CD4-positive, alpha-beta T cell treated with Interleukin-17A for 1 hour (primary cell): ENCODE results near the gene STPG3.
A peak's percentile ranks its signal among the peaks of the same experiment; 100 is the strongest.

Source experiments
- DNase-seq: peaks from one replicate; pipeline ENCODE4 v3.0.0-alpha.2; 2020

The STPG3 gene

DNA sequence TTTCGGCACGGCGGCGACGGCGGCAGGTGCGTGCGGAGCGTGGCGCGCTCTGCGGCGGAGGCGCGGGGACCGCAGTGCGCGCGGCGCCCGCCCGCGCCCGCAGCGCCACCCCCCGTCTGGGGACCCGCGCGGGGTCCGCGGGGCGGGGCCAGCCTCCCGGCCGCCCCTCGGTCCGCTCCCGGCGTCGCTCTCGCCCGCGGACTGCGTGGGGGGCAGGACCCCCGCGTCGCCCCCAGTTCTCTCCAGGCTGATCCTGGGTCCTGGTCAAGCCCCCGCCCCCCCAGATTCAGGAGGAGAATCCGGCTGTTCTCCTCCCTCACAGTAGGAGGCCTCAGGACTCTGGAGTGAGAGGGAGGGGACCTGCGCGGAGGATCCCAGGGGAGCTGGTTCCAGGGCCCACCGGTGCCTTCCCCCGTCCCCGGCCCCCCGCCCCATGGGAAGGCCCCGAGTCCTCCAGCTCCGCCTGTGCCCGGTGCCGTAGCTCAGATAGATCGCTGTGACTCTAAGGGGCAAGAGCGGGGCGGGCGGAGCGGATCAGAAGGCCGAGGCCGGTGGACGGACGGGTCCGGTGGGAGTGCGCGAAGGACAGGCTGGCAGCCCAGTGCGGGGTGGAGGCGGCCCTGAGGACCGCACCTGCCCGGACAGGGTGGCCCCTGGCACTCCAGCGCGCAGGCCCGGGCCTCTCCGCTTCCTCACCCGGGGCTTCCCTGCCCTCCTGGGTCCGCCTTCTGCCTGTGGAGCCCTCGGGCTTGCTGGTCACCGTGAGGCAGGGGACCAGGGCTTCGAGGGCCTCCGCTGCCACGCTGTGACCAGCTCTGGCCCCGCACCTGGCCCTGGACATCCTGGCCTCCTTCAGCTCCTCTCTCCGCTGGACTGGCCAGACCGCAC, 28.7 kb upstream of the STPG3 start, which contains the start of gene RNF208:
Gene RNF208 (minus strand): TSS at position 51 of the 888 bp plus-strand sequence. CDS start 1,028 bp downstream, outside the sequence.
- no peak for DNase-seq

DNA sequence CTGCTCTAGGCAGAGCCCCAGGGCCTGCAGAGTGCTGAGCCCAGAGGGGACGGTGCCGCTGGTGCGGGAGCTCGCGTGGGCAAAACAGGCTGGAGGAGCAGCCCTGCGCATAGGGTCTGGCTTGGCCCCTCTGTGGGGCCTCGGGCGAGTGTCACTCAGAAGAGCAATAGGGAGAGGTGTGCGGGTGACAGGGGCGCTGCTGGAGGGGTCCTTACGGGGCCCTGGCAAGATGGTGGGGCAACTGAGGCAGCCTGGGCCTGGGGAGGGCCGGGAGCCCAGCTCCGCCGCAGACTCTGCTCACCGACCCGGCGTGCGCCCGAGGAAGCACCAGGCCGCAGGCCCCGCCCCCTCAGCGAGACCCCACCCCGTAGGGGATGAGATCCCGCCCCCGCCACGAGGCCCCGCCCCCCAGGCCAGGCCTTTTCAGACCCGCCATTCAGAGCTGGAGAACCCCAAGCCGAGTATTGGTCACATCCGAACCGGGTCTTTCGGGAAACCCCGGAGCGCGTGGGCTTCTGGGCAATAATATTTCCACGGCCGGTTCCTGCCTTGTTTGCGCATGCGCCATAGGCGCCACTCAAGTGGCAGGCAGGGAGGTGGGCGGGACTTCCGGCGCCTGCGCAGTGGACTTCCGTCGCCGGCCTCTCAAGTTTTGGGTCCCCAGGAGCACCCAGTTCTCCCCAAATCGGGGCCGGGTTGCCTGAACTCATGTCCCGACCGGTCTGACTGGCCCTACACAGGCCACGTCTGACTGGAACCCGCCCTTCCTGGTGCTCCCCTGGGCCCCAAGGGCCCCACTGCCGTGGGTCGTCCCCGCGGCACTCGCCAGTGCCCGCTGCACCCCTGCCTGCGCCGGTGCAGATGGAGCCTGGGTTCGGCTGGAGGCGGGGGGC, 27.8 kb upstream of the STPG3 start:
- peak; percentile 99 for DNase-seq

DNA sequence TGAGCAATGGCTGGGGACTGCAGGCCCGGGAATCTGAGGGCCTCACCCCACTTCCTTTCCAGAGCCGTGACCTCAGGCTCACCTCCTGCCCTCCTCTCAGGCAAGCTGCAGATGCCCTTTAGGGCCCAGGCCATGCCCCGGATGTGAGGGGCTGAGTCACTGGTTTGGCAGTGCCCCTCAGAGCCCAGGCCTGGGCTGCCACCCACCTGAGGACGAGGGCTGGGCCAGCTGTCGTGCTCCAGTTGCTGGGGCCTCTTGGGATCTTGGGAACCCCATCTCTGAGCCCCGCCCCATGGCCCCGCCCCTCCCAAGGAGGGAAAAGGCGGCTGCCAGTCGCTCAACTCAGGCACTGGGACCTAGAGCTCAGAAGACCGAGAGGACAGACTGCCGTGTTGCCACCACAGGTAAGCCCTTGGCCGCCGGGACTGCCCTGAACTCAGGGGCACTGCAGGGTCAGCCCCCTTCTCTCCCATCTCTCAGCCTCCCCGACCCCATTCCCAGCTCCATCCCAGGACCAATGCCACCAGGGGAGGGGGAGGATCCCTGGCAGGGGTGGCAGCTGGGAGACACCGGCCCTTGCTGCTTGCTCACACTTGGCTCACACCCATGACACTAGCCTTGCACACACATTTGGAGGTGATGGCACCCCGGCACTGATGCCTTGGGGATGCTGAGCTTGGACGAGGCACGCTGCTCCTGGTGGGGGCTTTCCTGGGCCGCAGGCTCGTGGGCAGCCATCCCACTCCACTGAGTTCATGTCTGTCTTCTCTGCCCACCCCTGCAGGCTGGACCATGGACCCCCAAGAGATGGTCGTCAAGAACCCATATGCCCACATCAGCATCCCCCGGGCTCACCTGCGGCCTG, 26.0 kb upstream of the STPG3 start, which contains the start of gene CYSRT1:
Gene CYSRT1 (plus strand): TSS at position 345 of the 865 bp plus-strand sequence. CDS start 448 bp downstream, at position 793.
- peak; percentile 15 for DNase-seq

DNA sequence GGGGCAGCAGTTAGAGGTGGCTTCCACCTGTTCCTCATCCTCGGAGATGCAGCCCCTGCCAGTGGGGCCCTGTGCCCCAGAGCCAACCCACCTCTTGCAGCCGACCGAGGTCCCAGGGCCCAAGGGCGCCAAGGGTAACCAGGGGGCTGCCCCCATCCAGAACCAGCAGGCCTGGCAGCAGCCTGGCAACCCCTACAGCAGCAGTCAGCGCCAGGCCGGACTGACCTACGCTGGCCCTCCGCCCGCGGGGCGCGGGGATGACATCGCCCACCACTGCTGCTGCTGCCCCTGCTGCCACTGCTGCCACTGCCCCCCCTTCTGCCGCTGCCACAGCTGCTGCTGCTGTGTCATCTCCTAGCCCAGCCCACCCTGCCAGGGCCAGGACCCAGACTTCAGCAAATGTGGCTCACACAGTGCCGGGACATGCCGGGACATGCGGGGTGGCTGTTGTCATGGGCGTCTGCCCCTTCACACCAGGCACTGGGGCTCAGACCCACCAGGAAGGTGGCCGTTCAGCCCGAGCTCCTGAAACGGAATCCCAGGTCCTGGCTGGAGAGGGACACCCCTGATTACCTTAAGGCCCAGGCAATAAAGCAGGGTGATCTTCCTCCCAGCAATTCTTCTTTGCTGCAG, 25.3 kb upstream of the STPG3 start:
- DNase-seq = no peak

DNA sequence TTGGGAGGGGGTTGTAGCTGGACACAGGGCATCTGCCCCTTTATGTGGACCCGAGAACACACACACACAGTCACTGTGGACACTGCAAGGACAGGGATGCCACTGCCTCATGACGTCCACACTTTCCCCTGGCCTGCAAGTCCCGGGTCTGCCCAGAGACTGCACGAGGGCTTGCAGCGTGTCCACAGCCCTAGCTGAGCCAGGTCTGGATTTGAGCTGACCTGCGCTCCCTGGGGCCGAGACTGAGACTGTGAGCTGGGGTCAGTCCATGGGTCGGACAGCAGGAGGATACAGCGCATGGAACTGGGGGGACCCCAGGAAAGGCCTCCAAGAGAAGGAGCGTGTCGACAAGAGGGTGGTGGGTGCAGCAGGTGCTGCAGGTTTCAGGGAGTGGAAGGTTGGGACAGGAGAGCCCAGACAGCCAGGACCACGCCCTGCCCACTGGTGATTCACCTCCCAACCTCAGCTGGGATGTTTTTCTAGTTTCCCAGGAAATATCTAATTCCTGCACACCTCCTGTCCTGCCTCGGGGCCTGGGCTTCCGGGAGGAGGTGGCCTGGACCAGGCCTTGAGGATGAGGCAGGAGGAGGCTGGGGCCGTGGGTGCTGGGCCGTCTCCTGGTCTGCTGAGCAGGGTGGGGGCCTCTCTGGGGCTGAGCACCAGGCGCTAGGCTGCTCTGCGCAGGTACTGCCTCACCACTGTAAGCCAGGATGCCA, 24.6 kb upstream of the STPG3 start:
- DNase-seq = no peak

DNA sequence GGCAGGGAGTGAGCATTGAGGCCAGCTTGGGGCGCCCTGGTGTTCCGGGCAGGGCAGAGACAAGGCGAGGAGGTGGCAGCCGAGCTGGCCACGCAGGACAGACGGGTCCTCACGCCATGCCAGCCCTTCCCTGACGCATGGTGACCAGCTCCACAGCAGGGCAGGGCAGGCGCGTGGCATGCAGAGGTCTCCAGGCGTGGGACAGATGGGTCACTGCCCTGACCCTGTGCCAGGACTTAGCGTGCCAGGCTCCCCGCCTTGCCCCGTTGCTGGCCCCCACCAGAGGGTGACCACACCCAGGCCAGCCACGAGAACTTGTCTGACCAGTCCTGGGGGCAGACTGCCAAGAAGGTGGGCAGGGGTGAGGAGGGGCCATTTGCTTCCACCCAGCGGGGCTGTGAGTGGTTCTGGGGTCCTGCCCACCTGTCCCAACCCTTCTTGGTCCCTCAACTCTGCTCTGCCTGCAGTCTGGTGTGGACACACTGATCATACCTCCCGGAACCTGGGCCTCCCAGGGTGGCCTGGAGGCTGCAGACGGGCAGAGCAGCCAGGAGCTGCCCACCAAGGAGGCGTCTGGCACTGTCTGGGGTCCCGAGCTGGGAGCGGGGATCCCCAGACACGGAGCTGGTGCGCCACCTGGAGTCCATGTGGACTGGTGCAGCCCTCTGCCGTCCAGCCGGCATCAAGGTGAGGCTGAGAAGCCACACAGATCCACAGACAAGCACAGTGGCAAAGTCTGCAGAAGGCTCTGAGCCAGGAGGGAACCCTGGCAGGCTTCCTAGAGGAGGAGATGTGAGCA, 23.8 kb upstream of the STPG3 start, which contains the start of gene RNF224:
Gene RNF224 (plus strand): TSS at position 449 of the 799 bp plus-strand sequence. CDS start 834 bp downstream, outside the sequence.
- peak; percentile 85 for DNase-seq

DNA sequence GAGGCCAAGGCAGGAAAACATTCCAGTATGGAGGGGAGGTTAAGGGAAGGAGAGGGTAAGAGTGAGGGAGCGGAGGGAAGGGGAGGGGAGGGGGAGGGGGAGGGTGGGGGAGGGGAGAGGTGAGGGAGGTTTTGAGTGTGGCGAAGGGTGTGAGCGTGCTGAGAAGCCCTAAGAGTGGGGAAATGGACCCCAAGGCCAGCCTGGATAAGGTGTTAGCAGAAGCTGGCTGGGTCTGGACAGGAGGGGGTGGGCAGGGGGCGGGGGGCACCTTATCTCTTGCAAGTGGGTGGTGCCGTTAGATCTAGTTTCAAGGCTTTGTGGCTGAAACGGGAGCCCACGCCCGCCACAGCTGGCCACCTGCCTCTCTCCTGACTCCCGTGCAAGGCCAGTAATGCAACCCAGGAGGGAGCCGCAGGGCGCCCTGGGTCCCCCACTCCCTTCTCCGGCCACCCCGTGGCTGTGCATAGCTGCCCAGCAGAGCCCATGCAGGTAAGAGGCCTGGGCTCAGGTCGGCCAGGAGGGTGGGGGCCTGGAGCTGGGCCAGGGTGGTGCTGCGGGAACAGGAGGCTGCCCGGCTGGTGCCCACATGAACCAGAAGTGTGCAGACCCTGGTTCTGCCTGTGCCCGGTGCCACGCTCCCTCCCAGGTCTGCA, 23.1 kb upstream of the STPG3 start:
- no peak for DNase-seq

DNA sequence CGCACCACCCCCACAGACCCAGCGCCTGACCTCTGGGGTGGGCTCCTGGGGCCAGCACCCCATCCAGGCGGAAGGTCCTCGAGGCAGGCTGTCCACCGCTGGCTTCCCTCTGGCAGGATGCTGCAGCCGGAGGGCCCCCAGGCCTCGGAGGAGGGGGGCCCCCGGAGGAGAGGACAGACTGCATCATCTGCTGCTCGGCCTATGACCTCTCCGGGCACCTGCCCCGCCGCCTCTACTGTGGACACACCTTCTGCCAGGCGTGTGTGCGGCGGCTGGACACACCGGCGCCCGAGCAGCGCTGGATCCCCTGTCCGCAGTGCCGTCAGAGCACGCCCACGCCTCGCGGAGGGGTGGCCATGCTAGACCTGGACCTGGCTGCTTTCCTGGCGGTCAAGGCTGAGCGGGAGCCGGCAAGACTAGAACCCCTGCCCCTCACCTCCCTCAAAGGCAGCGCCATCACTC, 22.5 kb upstream of the STPG3 start:
- no peak for DNase-seq

DNA sequence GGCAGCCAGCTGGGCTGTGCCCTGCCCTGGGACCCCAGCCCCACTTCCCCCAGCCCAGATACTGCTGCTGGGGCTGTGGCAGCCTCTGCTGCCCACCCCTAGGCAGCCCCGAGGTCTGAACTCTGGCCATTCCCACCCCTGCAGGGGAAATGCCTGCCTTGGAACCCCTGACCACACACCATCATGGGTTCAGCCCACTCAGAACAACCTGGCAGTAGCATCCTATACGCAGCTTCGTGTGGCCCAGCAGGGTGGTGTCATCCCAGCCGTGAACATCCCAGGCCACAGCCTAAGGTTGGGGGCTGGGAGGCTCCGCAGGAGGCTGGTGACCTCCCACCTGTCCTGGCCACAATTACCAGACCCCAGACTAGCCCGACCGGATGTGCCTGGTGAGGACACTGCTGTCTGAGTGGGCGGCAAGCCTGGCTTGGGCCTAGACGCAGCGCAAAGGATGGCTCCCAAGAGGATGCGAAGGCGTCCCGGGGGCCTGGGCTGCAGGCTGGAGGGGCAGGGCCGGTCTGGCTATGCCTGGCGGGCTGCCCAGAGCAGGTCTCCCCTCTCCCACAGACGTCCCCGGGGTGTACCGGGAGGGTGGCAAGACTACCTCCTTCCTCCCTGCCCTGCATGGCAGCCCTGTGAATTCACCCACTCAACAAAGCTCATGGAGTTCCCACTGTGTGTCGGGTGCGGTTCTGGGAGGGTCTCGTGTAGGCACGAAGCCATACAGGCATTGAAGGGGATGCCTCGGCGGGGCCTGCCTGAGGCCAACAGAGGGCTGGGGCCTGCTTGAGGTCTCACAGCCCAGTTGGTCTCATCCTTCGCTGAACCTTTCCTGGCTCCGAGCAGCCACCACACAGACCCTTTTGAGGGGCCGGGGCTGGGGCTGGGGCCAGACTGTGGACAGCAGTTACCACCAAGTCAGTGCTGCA, 21.9 kb upstream of the STPG3 start:
- DNase-seq = no peak

DNA sequence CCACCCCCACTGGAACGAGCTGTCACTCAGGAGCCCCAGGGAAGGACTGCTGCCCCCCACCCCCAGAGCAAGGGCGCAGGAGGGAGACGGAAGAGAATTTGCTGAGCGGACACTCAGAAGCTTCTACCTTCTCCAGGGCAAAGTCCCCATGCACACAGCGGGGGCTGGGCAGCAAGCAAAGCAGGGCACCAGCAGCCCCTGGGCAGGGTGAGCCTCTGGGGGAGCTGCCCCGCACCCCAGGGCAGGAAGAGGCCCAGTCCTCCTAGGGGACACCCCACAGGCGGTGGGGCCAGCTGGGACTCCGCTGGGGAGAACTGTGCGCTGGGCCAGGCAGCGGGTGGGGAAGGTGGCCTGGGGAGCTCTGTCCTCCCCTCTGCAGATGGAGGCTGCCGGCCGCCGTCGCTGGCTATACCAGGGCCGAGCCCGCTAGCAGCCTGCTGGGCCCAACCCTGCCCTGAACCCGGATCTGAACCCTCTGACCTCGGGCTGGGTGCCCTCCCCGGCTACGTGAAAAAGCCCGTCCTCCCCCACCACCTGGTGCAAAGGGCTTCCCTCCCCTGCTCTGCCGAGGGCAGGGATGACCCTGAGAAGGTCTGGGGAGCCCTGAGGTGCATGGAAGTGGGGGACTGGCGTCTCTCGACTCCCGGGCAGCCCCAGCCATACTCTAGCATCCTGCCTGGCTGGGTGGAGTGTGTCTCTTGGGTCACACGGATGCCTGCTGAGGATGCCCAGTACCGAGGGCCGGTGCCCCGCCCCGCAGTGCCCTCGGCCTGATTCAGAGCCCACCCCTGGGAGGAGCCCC, 21.0 kb upstream of the STPG3 start:
- DNase-seq = no peak

DNA sequence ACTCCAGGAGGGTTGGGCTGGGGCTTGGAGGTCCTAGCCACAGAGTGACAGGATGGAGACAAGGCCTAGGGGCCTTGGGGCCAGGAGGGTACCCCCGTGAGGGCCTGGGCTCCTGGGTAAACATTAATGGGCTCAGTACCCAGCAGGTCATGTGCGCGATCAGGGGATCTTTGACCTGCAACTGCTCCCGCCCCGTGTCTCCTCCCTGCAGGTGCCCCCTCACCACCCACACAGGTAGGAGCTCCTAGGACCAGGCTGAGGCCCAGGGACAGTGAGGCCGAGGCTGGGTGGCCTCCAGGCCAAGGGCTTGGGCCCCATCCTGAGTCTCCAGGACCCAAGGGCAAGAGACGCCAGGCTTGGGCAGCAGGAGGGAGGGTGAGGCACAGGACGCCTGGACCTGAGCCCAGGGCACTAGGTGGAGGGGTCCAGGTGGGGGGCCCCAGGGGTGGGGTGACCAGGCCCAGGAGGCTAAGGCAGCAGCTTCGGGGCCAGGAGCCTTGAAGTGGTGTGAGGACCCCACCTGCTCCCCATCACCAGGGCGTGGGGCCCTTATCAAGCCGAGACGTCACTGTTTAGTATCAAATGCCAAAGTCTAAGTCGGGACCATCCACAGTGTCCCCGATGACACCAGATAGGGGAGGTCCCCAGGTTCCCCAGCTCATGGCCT, 20.2 kb upstream of the STPG3 start, which contains the start of gene SLC34A3:
Gene SLC34A3 (plus strand): TSS at position 197 of the 667 bp plus-strand sequence. CDS start 802 bp downstream, outside the sequence.
- DNase-seq = no peak

DNA sequence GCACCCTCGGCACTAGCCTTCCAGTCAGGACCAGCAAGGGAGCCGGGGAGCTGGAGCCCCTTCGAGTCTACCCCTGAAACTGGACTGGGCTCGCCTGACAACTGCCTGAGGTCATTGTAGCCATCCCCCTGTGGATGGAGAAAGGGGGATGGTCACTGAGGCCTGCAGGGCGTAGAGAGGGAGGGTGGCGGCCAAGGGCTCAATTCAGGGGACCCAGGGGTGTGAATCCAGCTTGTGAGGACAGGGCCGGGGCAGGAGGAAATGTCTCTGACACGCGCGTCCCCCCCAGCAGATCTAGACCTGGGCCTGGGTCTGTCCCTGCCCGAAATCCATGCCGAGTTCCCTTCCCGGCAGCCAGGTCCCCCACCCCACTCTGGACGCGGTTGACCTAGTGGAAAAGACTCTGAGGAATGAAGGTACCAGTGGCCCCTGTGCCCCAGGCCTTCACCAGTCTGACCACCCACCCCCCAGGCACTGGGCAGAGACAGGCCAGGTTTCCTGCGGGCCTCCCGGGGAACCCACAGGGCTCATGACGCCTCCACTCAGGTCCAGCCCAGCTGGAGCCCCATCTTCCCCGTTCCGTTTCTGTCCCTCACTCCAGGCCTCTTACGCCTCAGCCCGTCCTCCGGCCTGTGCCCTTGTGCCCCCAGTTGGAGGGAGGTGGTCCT, 19.6 kb upstream of the STPG3 start:
- no peak for DNase-seq

DNA sequence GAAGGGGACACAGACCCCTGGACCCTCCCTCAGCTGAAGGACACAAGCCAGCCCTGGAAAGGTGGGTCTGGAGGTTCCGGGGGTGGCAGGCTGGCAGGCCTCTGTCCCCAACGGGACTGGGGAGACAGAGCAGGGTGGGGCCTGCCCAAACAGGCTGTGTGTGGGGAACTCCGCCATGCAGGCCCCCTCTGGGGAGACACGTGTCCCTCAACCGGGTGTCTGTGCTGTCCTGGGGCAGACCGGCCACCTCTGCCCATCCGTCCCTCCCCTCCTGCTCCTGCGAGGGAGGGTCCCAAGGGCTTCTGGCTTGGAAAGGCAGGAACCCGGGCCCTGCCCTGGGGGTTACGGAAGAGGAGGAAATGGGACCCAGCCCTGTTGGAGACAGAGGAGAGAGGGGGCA, 19.0 kb upstream of the STPG3 start:
- no peak for DNase-seq

DNA sequence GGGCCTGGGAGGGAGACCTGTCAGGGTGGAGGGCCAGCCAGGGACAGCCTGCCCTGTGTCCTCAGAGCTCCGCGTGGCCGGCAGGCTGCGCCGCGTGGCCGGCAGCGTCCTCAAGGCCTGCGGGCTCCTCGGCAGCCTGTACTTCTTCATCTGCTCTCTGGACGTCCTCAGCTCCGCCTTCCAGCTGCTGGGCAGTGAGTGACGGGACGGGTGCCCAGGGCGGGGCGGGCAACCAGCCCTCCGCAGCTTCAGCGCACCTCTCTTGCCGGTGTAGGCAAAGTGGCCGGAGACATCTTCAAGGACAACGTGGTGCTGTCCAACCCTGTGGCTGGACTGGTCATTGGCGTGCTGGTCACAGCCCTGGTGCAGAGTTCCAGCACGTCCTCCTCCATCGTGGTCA, 18.6 kb upstream of the STPG3 start:
- DNase-seq = no peak

DNA sequence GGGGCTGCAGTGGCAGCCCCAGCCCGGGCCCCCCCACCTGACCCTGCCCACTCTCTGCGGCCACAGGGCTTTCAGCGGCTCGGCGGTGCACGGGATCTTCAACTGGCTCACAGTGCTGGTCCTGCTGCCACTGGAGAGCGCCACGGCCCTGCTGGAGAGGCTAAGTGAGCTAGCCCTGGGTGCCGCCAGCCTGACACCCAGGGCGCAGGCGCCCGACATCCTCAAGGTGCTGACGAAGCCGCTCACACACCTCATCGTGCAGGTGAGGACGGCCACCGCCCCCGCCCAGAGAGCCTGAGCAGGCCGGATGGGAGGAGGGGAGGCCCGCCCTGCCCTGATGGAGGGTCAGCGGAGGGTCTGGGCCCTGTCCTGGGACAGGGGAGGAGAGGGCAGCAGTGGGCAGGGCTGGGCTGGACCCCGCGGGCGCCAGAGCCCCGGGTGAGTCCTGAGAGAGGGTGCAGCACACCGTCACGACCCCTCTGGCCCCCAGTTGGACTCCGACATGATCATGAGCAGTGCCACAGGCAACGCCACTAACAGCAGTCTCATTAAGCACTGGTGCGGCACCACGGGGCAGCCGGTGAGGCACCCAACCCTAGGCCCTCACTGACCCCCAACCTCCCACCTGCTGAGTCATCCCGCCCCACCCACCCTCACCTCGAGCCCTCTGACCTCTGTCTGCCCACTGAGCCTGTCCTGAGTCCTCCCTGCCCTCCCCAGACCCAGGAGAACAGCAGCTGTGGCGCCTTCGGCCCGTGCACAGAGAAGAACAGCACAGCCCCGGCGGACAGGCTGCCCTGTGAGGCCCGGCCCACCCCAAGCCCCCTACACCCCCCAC, 17.7 kb upstream of the STPG3 start:
- DNase-seq = no peak
